HG03159 (cell line): ENCODE measurements around the gene USP5.
"Not testable (repeated sequence)": the region's sequence is repeated elsewhere in the genome, so short reads cannot be mapped to it uniquely, and the experiment has no call there.

Source experiments
- ATAC-seq: cut with Tn5 transposase; IDR thresholded peaks from one replicate; pipeline ENCODE4 v1.9.1; 2021; ENCODE audit warnings: mild to moderate bottlenecking, moderate library complexity; ENCODE audit not compliant: unreplicated experiment

Gene USP5

GRCh38 chr12:6863033-6863432 lies 11.1 kb downstream of the USP5 start:
- no peak for ATAC-seq

GRCh38 chr12:6863586-6864321 lies 11.8 kb downstream of the USP5 start:
- no peak for ATAC-seq

GRCh38 chr12:6865307-6865706 lies 13.4 kb downstream of the USP5 start:
- not testable (repeated sequence) for ATAC-seq

- no peak for ATAC-seq
Observed at GRCh38 chr12:6866163-6866919, 14.4 kb downstream of the USP5 start.

GRCh38 chr12:6866920-6867412 lies 15.0 kb downstream of the USP5 start:
- ATAC-seq, result peak; percentile 3

- ATAC-seq, result peak; percentile 53
Observed at GRCh38 chr12:6867413-6868210, 15.7 kb downstream of the USP5 start, which contains the start of gene TPI1. TPI1 (plus strand) TSS chr12:6867531; CDS start chr12:6867567, 36 bp downstream.

GRCh38 chr12:6868211-6869048 lies 16.5 kb downstream of the USP5 start:
- no peak for ATAC-seq

GRCh38 chr12:6869049-6870021 lies 17.4 kb downstream of the USP5 start:
- ATAC-seq, result no peak

- ATAC-seq, result not testable (repeated sequence)
Observed at GRCh38 chr12:6870304-6870703, 18.4 kb downstream of the USP5 start.

- no peak for ATAC-seq
Observed at GRCh38 chr12:6871052-6871957, 19.4 kb downstream of the USP5 start.

- ATAC-seq, result no peak
Observed at GRCh38 chr12:6872073-6873048, 20.4 kb downstream of the USP5 start.

GRCh38 chr12:6873094-6874014 lies 21.4 kb downstream of the USP5 start, which contains the start of gene SPSB2:
SPSB2 (minus strand) TSS chr12:6873303; CDS start chr12:6872901, 402 bp downstream.
- peak; percentile 75 for ATAC-seq

- ATAC-seq, result not testable (repeated sequence)
Observed at GRCh38 chr12:6874015-6874368, 22.0 kb downstream of the USP5 start.

- not testable (repeated sequence) for ATAC-seq
Observed at GRCh38 chr12:6879824-6880223, 27.9 kb downstream of the USP5 start.

GRCh38 chr12:6883252-6883651 lies 31.3 kb downstream of the USP5 start:
- no peak for ATAC-seq

GRCh38 chr12:6883683-6884082 lies 31.7 kb downstream of the USP5 start:
- ATAC-seq, result no peak
